Jurkat, Clone E6-1 (cell line): ENCODE measurements around the gene KCNA2.

Experiments used
- DNase-seq: peaks from one replicate; pipeline ENCODE4 v3.0.0-alpha.2; 2011; ENCODE audit warnings: low read depth, low spot score
- H3K4me3 ChIP-seq: 2 replicates; pipeline ENCODE4 v1.5.1; 2011; ENCODE audit warnings: mild to moderate bottlenecking, low read length, control low read depth, moderate library complexity

The KCNA2 gene

DNA sequence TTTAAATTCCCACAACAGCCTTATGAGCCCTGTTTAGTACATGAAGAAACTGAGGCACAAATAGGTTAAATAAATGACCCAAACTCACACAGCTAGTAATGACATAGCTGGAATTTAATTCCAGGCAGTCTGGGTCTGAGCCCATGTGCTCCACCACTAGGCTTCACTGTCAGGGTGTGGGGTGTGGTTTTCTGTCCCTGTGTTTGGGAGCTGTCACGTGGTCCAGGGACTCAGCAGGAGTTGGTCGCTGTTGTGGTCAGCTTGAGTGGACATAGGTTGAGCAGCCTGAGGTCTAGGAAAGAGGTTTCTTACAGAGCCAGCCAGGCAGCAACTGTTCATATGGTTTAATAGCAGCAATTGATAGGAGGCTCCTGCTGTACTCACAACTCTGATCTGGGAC, 59.1 kb downstream of the KCNA2 start:
- no peak overlapping the region for H3K4me3 ChIP-seq
- DNase-seq, result no peak

DNA sequence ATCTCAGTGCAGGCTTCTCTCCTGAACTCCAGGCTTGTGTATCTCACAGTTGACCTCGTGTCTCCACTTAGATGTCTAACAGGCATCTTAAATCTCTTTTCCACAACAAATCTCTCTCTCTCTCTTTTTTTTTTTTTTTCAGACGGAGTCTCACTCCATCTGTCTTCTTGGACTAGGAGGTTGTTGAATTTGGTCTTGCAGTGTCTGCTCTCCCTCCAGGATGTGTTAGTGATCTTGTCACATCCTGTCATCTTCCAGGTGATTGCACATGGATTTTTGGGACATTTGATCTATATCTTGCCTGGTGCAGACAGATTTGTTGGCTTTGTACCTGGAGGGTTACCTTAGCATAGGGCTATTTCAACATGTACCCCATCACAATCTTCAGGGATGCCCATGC, 60.7 kb downstream of the KCNA2 start:
- DNase-seq, result no peak
- H3K4me3 ChIP-seq, result no peak overlapping the region

DNA sequence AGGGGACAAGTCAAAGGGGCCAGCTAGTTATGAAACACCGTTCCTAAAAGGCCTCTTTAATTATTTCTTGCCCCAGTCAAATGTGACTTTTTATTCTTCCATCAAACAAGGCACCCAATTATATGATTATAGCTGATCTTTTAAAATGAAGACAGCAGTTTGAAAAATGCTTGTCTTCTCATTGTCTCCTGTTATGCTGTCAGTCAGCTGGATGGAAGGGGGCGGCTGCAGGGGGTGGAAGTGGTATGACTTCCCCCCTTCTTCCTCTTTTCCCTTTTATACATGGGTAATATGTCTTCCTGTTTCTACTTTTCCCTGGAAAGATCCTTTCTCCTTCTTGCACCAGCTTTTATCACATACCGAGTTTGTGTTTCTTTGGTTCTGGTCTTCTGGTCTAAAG, 61.4 kb downstream of the KCNA2 start:
- H3K4me3 ChIP-seq, result no peak overlapping the region
- DNase-seq, result no peak
